Glomerular visceral epithelial cell (primary cell): ENCODE data around the gene DIP2A.
"Not testable (repeated sequence)": the region's sequence is repeated elsewhere in the genome, so short reads cannot be mapped to it uniquely, and the experiment has no call there.

Source experiments
- DNase-seq: peaks from one replicate; pipeline ENCODE4 v3.0.0-alpha.2; 2016; ENCODE audit errors: extremely low spot score

DIP2A gene

DNA sequence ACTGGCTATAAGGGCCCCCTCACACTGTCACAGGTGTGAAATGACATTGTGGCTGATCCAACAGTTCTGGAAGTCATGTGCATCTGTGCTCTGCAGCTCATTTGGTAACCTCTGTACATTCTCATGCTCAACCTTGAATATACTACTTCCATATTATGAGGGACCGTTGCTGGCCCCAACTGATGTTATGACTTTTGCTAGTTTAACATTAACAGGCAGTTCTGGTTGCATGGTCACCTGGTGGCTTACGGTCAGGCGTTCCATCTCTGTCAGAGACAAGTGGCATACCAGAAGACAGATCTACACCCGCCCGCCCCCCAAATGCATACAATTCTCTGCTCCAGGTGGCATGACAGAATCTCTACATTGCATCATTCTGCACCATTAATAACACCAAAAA lies 6.0 kb upstream of the DIP2A start:
- no peak for DNase-seq

GRCh38 chr21:46454142-46454541 lies 4.5 kb upstream of the DIP2A start:
- DNase-seq: no peak

GRCh38 chr21:46454634-46455390 lies 3.9 kb upstream of the DIP2A start:
- DNase-seq: no peak

- no peak for DNase-seq
Observed at GRCh38 chr21:46455575-46456385, 2.9 kb upstream of the DIP2A start.

GRCh38 chr21:46456750-46457149 lies 1.9 kb upstream of the DIP2A start:
- no peak for DNase-seq

GRCh38 chr21:46457801-46458314 lies 833 bp upstream of the DIP2A start:
- peak; percentile 40 for DNase-seq

DNA sequence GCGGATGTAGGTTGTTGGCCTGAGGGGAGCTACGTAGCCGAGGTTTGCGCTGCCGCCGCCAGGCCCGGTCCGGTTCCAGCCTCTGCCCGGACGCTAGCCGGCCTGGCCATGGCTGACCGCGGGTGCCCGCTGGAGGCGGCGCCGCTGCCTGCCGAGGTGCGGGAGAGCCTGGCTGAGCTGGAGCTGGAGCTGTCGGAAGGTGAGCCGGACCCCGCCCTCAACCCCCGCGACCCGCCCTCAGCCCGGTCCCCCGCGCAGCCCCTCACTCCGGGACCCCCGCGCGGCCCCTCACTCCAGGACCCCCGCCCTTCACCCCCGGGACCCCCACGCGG lies 299 bp downstream of the DIP2A start:
- no peak for DNase-seq

DNA sequence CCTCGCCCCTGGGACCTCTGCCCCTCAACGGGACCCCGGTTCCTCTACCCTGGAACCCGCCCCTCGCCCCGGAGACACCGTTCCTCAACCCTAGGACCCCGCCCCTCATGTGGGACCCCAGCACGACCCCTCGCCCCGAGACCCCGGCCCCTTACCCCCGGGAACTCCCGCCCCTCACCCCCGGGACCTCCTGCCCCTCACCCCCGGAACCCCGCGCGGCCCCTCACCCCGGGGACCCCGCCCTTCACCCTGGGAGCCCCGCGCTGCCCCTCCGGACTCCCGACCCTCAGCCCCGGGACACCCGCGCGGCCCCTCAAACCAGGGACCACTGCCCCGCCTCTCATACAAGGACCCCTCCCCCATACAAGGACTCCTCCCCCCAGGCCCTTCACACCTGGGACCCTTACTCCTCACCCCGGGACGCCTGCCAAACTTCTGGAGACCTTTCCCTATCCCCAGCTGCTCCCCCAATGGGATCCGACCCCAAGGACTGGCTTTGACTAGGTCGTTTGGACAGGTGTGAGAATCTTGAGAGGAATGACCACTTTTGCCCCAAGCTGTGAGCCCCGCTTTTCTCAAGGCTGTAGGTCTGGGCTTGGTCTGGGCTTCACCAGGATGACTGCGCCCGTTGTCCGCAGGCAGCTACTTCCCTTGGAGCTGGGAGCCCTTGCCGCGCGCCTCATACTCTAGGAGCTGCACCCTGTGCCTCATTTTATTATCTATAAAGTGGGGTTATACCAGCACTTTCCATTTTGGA lies 843 bp downstream of the DIP2A start:
- DNase-seq: peak; percentile 50

GRCh38 chr21:46461909-46462308 lies 3.2 kb downstream of the DIP2A start:
- DNase-seq: no peak

GRCh38 chr21:46465153-46465552 lies 6.5 kb downstream of the DIP2A start:
- DNase-seq: not testable (repeated sequence)

GRCh38 chr21:46465651-46466050 lies 7.0 kb downstream of the DIP2A start:
- DNase-seq: no peak

DNA sequence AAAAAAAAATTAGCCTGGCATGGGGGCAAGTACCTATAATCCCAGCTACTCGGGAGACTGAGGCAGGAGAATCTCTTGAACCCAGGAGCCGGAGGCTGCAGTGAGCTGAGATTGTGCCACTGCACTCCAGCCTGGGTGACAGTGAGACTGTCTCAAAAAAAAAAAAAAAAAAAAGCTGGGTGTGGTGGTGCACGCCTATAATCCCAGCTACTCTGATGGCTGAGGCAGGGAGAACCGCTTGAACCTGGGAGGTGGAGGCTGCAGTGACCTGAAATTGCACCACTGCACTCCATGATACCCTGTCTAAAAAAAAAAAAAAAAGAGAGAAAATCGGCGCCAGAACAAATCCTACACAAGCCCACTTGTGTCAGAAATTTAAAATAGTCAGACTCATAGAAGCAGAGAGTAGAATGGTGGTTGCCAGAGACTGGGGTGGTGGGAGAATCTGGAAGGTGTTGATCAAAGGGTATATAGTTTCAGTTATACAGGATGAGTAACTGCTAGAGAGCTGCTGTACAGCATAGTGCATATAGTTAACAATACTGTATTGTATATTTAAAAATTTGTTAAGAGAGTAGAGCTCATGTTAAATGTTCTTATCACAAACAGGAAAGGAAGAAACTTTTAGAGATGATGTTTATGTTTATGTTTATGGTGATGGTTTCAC lies 9.6 kb downstream of the DIP2A start:
- no peak for DNase-seq

- DNase-seq: no peak
Observed at GRCh38 chr21:46469275-46469674, 10.6 kb downstream of the DIP2A start.

GRCh38 chr21:46471514-46471913 lies 12.8 kb downstream of the DIP2A start:
- no peak for DNase-seq

GRCh38 chr21:46472246-46472645 lies 13.6 kb downstream of the DIP2A start:
- no peak for DNase-seq

GRCh38 chr21:46474382-46474781 lies 15.7 kb downstream of the DIP2A start:
- DNase-seq: no peak

- DNase-seq: no peak
Observed at GRCh38 chr21:46475296-46475695, 16.6 kb downstream of the DIP2A start.

DNA sequence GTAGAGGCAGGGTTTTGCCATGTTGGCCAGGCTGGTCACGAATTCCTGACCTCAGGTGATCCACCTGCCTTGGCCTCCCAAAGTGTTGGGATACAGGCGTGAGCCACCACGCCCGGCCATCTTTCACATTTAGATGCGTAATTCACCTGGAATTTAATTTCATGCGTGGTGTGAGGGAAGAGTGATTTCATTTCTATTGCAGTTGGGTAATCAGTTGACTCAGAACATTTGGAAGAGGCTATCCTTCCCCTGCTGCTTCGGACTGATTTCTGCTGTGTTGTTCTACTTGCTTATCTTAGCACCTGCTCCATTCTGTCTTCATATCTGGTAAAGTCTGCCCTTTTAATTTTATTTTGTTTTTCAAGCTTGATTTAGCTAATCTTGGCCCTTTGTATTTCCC lies 19.1 kb downstream of the DIP2A start:
- no peak for DNase-seq

DNA sequence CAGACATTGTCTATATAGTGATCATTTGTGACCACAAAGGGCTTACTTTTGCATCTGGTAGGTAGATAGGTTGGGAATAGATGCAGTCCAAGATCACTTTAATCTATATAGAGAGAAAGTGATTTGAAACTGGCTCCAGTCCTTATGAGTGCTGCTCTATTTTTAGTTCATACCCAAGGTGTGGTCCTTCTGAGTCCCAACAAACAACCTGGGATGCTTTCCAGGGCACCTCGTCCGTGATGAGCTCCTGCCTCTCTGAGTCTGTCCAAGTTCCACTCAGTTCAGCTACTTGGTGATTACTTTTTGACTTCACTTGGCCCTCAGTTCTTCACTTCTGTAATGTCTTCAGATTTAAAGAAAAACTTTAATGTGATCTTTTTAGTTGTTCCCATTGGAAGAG lies 20.2 kb downstream of the DIP2A start:
- no peak for DNase-seq

DNA sequence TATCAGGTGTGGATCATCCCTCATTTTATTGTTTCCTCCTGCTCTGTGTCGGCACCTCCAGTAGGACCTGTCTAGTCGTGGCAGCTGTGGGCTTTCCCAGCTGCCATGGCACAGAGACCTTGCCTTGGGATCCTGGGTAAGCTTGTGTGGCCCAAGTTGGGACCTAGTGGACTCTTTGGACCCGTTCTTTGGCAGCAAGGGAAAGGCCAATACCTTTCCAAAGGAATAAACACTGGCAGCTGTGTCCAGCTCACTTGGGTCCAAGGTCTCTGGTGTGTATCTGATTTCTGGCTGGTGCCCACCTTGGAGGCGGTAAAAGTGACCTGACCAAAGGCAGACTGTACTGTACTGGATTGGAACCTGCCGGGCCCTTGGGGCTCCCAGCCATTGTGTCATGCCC lies 21.8 kb downstream of the DIP2A start:
- DNase-seq: no peak

DNA sequence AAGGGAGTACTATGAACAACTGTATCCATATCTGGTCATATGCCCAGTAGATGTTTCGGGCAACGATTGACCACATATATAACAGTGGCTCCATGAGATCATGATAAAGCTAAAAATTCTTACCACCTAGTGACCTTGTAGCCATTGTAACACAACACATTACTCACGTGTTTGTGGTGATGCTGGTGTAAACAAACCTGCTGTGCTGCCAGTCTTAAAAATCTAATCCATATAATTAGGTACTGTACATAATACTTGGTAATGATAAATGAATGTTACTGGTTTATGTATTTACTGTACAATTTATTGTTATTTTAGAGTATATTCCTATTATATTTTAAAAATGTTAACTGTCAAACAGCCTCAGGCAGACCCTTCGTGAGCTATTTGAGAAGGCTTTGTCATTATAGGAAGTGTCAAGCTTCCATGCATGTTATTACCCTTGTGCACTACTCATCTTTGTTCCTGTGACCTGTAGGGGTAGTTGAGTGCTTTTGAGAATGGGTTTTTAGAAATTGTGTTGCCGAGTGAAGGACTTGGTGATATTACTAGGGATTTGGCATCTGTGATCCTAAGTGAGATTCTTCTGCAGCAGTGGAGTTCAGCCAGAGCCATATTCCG lies 23.6 kb downstream of the DIP2A start:
- DNase-seq: no peak
